PC-9 (cell line): ENCODE measurements around the gene NIBAN1. TPM values are rescaled to one million over a fixed set of nuclear protein-coding genes. Genes with fewer than 3 reads are reported as not detected.
"Not testable (repeated sequence)": the region's sequence is repeated elsewhere in the genome, so short reads cannot be mapped to it uniquely, and the experiment has no call there.

Experiments
- BruUV-seq: library from RNA; stranded (reverse); fragments of 400-500 nt; replicated peaks from 2 replicates; lab custom pipeline; 2021; lab: Mats Ljungman, UMichigan
- CTCF ChIA-PET: fragments of 300-600 bp; sonication (Branson Sonifier 250); formaldehyde crosslinking; loops from one replicate; lab custom pipeline; 2022; ENCODE audit warnings: antibody characterized with exemption; lab: Charles Lee
- POLR2A ChIA-PET: fragments of 300-600 bp; sonication (Branson Sonifier 250); formaldehyde crosslinking; loops from one replicate; lab custom pipeline; 2022; ENCODE audit warnings: antibody characterized with exemption; ENCODE audit not compliant: unreplicated experiment; lab: Charles Lee
- DNase-seq, 2 experiments: peaks; one replicate each; pipeline versions ENCODE4 v3.0.0 to v3.0.0-alpha.2; 2015 to 2022; ENCODE audit warnings: mixed read lengths in 1 of 2
- H2AFZ ChIP-seq: fragments of 200-600 bp; sonication (generic); 2 replicates; pipeline ENCODE4 v1.8.1; 2017; ENCODE audit warnings: antibody characterized with exemption
- H3F3A ChIP-seq: fragments of 200-600 bp; sonication (generic); 2 replicates; pipeline ENCODE4 v1.8.1; 2017; ENCODE audit warnings: antibody characterized with exemption, mild to moderate bottlenecking, low read depth; ENCODE audit not compliant: insufficient read depth
- H3K27ac ChIP-seq: fragments of 200-600 bp; sonication (generic); 2 replicates; pipeline ENCODE4 v1.6.1; 2016; ENCODE audit warnings: mixed run types
- H3K27me3 ChIP-seq: fragments of 200-600 bp; sonication (generic); 2 replicates; pipeline ENCODE4 v1.6.1; 2016; ENCODE audit warnings: low read depth, mixed run types; ENCODE audit not compliant: insufficient read depth
- H3K36me3 ChIP-seq: fragments of 200-600 bp; sonication (generic); 2 replicates; pipeline ENCODE4 v1.6.1; 2016; ENCODE audit warnings: low read depth, mixed run types
- H3K4me1 ChIP-seq: fragments of 200-600 bp; sonication (generic); replicated peaks from 2 replicates; pipeline ENCODE4 v1.6.1; 2016; ENCODE audit warnings: mixed run types; ENCODE audit not compliant: insufficient read depth
- H3K4me2 ChIP-seq: fragments of 200-600 bp; sonication (generic); 2 replicates; pipeline ENCODE4 v1.6.1; 2017; ENCODE audit warnings: mixed run types
- H3K4me3 ChIP-seq: fragments of 200-600 bp; sonication (generic); 2 replicates; pipeline ENCODE4 v1.6.1; 2016; ENCODE audit warnings: mixed run types
- H3K79me2 ChIP-seq: fragments of 200-600 bp; sonication (generic); 2 replicates; pipeline ENCODE4 v1.6.1; 2017; ENCODE audit warnings: low read depth, mixed run types
- H3K9me2 ChIP-seq: fragments of 200-600 bp; sonication (generic); 2 replicates; pipeline ENCODE4 v1.8.1; 2017; ENCODE audit warnings: mild to moderate bottlenecking; ENCODE audit not compliant: insufficient read depth
- H3K9me3 ChIP-seq: fragments of 200-600 bp; sonication (generic); 2 replicates; pipeline ENCODE4 v1.8.1; 2016; ENCODE audit warnings: low read depth; ENCODE audit not compliant: insufficient read depth
- H4K20me1 ChIP-seq: fragments of 200-600 bp; sonication (generic); 2 replicates; pipeline ENCODE4 v1.8.1; 2017; ENCODE audit not compliant: insufficient read depth
- CTCF ChIP-seq: fragments of 200-600 bp; sonication (generic); conservative IDR thresholded peaks from 2 replicates; pipeline ENCODE4 v1.6.1; 2017; ENCODE audit warnings: mixed run types, antibody characterized with exemption, mild to moderate bottlenecking, moderate library complexity
- EZH2 ChIP-seq: fragments of 200-600 bp; sonication (generic); IDR thresholded peaks from 2 replicates; pipeline ENCODE4 v1.8.0; 2017; ENCODE audit warnings: antibody characterized with exemption, low read depth
- intact Hi-C: fragments of 100-400 bp; cut with micrococcal nuclease; formaldehyde crosslinking; loops from one replicate; pipeline ENCODE4 v1.10.0; 2022; ENCODE audit not compliant: unreplicated experiment
- total RNA-seq: library from RNA; stranded (reverse); gene quantifications from 2 replicates; pipeline ENCODE4 v1.2.3, GENCODE V29; 2021

Gene NIBAN1
- total RNA-seq, 1 experiment from 2014 or later: 29.3 TPM

- CTCF ChIA-PET: no interaction called here
These were observed 36.1 kb upstream of the NIBAN1 start for GRCh38 chr1:185010361-185010760.

GRCh38 chr1:185008838-185009237 lies 34.5 kb upstream of the NIBAN1 start:
- TF ChIP-seq EZH2 (no peak), CTCF (no peak)
- POLR2A ChIA-PET: no interaction called here

More at GRCh38 chr1:185010361-185010760, 36.1 kb upstream of the NIBAN1 start:
- H3F3A ChIP-seq: 0 out of 2 replicates have a peak, but pooled peaks cover under 1% of the 10 kb centered on the region
- no peaks in the 10 kb centered on the region for H3K9me2 ChIP-seq
- H3K4me3 ChIP-seq: no peak overlapping the region
- no peaks in the 10 kb centered on the region for H3K36me3 ChIP-seq
- H3K4me1 ChIP-seq: peaks cover 8% of the 10 kb centered on the region
- no TSS peak for BruUV-seq
- POLR2A ChIA-PET: no interaction called here
- no peak for DNase-seq
- no peaks in the 10 kb centered on the region for H3K79me2 ChIP-seq
- no peak overlapping the region for H3K4me2 ChIP-seq
- H2AFZ ChIP-seq: no peak overlapping the region
- intact Hi-C loops: no loop called here
- H4K20me1 ChIP-seq: no peaks in the 10 kb centered on the region
- no peaks in the 10 kb centered on the region; the same call in 1 of the 2 replicates for H3K9me3 ChIP-seq
- TF ChIP-seq CTCF: no peak
- TF ChIP-seq EZH2: no peak
- H3K27ac ChIP-seq: no peak overlapping the region
- H3K27me3 ChIP-seq: no peaks in the 10 kb centered on the region

GRCh38 chr1:185001312-185001880 lies 27.1 kb upstream of the NIBAN1 start:
- H3K36me3 ChIP-seq, H3K4me2 ChIP-seq, POLR2A ChIA-PET, intact Hi-C loops, H3K27ac ChIP-seq, H3K4me3 ChIP-seq, H3K9me3 ChIP-seq, H3K79me2 ChIP-seq, H4K20me1 ChIP-seq, H2AFZ ChIP-seq, DNase-seq, CTCF ChIA-PET, H3F3A ChIP-seq, H3K9me2 ChIP-seq, H3K4me1 ChIP-seq, H3K27me3 ChIP-seq, BruUV-seq: not testable (repeated sequence)

More at GRCh38 chr1:185008838-185009237, 34.5 kb upstream of the NIBAN1 start:
- no peak overlapping the region for H3K4me2 ChIP-seq
- no peaks in the 10 kb centered on the region for H4K20me1 ChIP-seq
- no peaks in the 10 kb centered on the region for H3K27me3 ChIP-seq
- H2AFZ ChIP-seq: no peak overlapping the region
- H3K9me2 ChIP-seq: no peaks in the 10 kb centered on the region
- H3K27ac ChIP-seq: no peak overlapping the region
- no peaks in the 10 kb centered on the region; the same call in 1 of the 2 replicates for H3K9me3 ChIP-seq
- intact Hi-C loops: no loop called here
- CTCF ChIA-PET: no interaction called here
- no peak overlapping the region for H3K4me3 ChIP-seq
- H3K79me2 ChIP-seq: no peaks in the 10 kb centered on the region
- no peaks in the 10 kb centered on the region for H3K36me3 ChIP-seq
- no peak for DNase-seq
- BruUV-seq: no TSS peak
- H3K4me1 ChIP-seq: no peaks in the 10 kb centered on the region; the same call in 1 of the 2 replicates
- H3F3A ChIP-seq: no peaks in the 10 kb centered on the region

GRCh38 chr1:184999974-185000373 lies 25.7 kb upstream of the NIBAN1 start:
- intact Hi-C loops, H3K36me3 ChIP-seq, H3F3A ChIP-seq, H3K9me3 ChIP-seq, H3K79me2 ChIP-seq, H4K20me1 ChIP-seq, H3K9me2 ChIP-seq, H3K27me3 ChIP-seq, H3K27ac ChIP-seq, DNase-seq, POLR2A ChIA-PET, BruUV-seq, H2AFZ ChIP-seq, CTCF ChIA-PET, H3K4me3 ChIP-seq, H3K4me1 ChIP-seq, H3K4me2 ChIP-seq: not testable (repeated sequence)
